Fibroblast of villous mesenchyme (primary cell): ENCODE results near the gene EVC. TPM values are rescaled to one million over a fixed set of nuclear protein-coding genes. Genes with fewer than 3 reads are reported as not detected.

Experiments
- DNase-seq: peaks from one replicate; pipeline ENCODE4 v3.0.0-alpha.2; 2010; ENCODE audit warnings: low read depth
- H3K4me3 ChIP-seq: 2 replicates; pipeline ENCODE4 v1.5.1; 2011; ENCODE audit warnings: low read depth, mild to moderate bottlenecking, low read length
- total RNA-seq: library from RNA; depleted of rRNA; stranded (reverse); fragments of >200 nt; gene quantifications from 2 replicates; pipeline ENCODE4 v1.2.3, GENCODE V29; 2012
- TF ChIP-seq, protein P1 (sequence below): IDR thresholded peaks from 2 replicates; pipeline ENCODE4 v1.5.1; 2012; ENCODE audit warnings: low read depth, mild to moderate bottlenecking, low read length; ENCODE audit not compliant: insufficient read depth

EVC gene
- total RNA-seq, 1 donor: 35.0 TPM

DNA sequence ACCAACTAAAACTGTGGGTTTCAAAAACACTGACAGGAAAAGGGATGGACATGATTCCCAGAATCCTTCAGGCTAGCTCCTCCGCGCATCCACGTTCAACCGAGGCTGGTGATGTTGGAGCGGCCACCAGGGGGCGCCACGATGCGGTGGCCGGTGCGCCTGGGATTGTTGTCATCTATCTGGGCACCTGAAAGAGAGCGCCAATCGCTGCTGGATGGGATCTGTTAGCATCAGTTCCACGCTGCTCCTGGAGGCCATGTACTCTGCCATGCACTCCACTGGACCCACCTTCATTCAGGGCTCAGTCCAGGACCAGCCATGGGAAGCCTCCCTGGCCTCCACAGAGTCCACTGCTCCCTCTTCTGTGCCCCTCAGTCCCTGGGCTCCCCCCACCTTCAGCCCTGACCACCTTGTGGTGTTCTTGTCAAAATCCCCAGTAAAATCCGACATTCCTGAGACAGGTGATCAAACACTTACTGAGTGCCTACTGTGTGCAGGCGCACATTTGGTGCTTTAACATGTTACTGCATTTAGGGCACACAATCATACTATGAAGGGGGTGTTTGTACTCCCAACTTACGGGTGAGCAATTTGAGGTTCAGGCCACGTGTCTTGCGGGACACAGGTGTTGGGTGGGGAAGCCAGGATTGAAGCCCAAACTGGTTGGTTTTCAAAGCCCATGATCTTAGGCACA is 110.8 kb downstream of the EVC start:
- TF ChIP-seq, protein P1, sequence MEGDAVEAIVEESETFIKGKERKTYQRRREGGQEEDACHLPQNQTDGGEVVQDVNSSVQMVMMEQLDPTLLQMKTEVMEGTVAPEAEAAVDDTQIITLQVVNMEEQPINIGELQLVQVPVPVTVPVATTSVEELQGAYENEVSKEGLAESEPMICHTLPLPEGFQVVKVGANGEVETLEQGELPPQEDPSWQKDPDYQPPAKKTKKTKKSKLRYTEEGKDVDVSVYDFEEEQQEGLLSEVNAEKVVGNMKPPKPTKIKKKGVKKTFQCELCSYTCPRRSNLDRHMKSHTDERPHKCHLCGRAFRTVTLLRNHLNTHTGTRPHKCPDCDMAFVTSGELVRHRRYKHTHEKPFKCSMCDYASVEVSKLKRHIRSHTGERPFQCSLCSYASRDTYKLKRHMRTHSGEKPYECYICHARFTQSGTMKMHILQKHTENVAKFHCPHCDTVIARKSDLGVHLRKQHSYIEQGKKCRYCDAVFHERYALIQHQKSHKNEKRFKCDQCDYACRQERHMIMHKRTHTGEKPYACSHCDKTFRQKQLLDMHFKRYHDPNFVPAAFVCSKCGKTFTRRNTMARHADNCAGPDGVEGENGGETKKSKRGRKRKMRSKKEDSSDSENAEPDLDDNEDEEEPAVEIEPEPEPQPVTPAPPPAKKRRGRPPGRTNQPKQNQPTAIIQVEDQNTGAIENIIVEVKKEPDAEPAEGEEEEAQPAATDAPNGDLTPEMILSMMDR: peak; percentile 66
- no peak overlapping the region for H3K4me3 ChIP-seq
- DNase-seq: no peak

DNA sequence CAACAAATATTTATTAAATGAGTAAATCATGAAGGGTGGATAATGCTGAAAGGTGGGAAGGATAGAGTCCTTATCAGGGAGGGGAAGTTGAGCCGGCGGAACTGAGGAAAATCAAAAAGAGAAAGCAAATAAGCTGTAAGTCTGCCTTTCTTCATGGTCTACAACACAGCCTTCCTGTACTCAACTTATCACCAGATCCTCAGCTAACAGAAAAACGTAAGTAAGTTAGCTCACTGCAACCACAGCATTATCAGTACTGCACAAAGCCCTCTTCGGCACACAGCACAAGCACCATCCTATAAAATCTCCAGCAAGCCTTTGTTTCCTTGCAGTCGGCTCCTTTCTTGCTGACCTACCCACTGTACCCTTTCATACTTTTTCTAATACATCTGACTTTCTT is 111.6 kb downstream of the EVC start:
- DNase-seq: no peak
- H3K4me3 ChIP-seq: no peak overlapping the region
- TF ChIP-seq, protein P1: no peak

DNA sequence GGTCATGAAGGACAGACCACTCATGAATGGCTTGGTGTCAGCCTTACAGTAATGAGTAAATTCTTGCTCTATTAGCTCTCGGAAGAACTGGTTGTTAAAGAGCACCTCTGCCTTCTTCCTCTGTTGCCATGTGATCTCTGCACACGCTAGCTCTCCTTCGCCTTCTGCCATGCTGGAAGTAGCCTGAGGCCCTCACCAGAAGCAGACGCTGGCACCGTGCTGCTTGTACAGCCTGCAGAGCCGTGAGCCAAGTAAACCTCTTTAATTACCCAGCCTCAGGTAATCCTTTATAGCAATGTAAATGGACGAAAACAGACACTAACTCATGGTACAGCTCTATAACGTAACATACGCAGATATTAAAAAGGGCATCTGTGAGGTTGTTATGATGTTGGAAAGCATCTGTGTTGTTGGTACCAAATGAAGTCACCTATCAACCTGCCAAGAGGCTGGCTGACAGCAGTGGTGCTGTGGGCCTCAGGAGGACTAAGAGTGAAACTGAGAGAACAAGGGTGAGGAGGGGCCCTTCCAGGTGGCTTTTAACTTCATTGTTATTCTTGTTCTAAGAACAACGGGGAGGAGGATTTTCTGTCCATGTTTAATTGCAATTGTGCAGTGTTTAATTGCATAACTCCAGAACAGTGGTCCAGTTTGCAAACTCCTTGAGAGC is 112.7 kb downstream of the EVC start:
- no peak overlapping the region for H3K4me3 ChIP-seq
- TF ChIP-seq, protein P1: no peak
- DNase-seq: no peak

DNA sequence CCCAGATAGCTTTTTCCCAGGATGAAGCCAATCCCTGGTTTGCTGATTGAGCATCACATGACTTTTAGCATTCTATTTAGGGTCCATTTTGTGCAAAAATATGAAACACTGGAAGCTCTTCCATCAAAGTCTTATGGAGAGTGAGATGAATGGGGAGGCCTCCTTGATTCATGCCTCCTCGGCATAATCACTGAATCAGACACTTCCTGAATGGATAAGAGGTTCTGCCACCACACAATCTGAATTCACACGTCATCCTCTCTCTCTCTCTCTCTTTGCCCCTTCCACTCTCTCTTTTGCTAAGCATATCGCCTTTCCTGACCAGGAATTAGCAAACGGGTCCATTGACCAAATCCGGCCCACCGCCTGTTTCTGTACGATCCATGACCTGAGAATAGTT is 113.2 kb downstream of the EVC start:
- TF ChIP-seq, protein P1: no peak
- no peak overlapping the region for H3K4me3 ChIP-seq
- DNase-seq: no peak

DNA sequence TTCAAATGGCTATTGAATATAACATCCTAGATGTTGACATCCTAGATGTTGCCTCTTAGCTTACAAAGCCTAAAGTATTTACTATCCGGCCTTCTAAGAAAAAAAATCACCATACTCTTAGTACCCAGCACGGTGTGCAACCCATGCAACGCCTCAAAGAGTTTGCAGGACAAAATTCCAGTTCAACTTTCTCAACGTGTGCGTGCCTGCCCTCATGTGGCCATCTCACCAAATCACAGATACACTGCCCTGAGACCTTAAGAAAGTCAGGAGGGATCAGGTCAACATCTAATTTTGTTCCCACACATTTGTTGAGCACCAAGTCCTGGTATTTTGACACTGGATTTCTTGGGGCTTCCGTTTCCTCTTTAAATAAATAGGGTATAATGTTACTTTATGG is 113.6 kb downstream of the EVC start:
- TF ChIP-seq, protein P1: peak; percentile 57
- peak; percentile 41 for DNase-seq
- no peak overlapping the region for H3K4me3 ChIP-seq

DNA sequence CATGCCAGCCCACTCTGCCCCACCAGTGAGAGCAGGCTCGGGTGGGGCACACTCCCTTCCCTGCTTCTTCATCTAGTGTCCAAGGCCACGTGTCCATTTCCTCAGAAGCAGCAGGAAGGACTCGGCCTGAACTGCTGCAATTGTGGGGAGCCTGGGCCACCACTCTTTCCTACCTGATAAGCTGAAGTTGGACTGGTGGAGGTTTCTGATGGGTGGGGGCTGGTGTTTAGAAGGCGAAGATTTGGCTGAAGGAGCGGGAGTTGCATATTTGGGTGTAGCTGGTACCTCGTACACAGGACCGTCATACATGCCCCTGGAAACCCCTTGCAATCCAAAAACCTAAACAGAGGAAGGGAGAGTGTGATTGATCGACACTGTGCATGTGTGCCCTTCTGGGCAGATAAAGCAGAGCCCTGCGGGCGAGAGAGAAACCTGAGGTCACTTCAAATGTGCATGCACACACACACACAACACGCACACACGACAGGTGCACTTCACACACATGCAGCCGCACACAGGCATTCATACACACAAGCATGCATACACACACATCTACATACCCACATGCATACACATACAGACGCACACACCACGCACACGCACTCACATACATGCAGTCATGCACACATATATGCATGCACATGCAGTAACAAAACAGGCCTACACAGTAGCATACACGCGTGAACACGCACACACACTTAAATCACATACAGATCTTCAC is 114.5 kb downstream of the EVC start:
- DNase-seq: no peak
- no peak overlapping the region for H3K4me3 ChIP-seq
- TF ChIP-seq, protein P1: no peak
